ENCODE measurements around the gene NAP1L4.
A peak's percentile ranks its signal among the peaks of the same experiment; 100 is the strongest.

NAP1L4 gene

GRCh38 chr11:3010004-3010403 is 17.9 kb upstream of the NAP1L4 start:
- no peak for DNase-seq

- no peak for DNase-seq
Measured at GRCh38 chr11:3009481-3009880, 17.4 kb upstream of the NAP1L4 start.

GRCh38 chr11:3008746-3009336 is 16.7 kb upstream of the NAP1L4 start:
- no peak for DNase-seq

GRCh38 chr11:3007404-3008010 is 15.4 kb upstream of the NAP1L4 start:
- DNase-seq = no peak

- no peak for DNase-seq
Measured at GRCh38 chr11:3006505-3007260, 14.6 kb upstream of the NAP1L4 start.

GRCh38 chr11:3004481-3004880 is 12.4 kb upstream of the NAP1L4 start:
- no peak for DNase-seq

GRCh38 chr11:3003396-3004231 is 11.5 kb upstream of the NAP1L4 start:
- no peak for DNase-seq

- no peak for DNase-seq
Measured at GRCh38 chr11:3002871-3003270, 10.7 kb upstream of the NAP1L4 start.

- no peak for DNase-seq
Measured at GRCh38 chr11:3002351-3002861, 10.3 kb upstream of the NAP1L4 start.

GRCh38 chr11:3001496-3001895 is 9.4 kb upstream of the NAP1L4 start:
- no peak for DNase-seq

- DNase-seq = peak; percentile 40
Measured at GRCh38 chr11:3000032-3000961, 8.2 kb upstream of the NAP1L4 start.

- DNase-seq = no peak
Measured at GRCh38 chr11:2999464-2999998, 7.4 kb upstream of the NAP1L4 start.

GRCh38 chr11:2998073-2998850 is 6.1 kb upstream of the NAP1L4 start:
- no peak for DNase-seq

- DNase-seq = no peak
Measured at GRCh38 chr11:2997406-2997805, 5.3 kb upstream of the NAP1L4 start.

GRCh38 chr11:2996976-2997375 is 4.8 kb upstream of the NAP1L4 start:
- DNase-seq = no peak

GRCh38 chr11:2995893-2996554 is 3.9 kb upstream of the NAP1L4 start:
- DNase-seq = no peak

GRCh38 chr11:2995031-2995561 is 3.0 kb upstream of the NAP1L4 start:
- no peak for DNase-seq

GRCh38 chr11:2994336-2994730 is 2.2 kb upstream of the NAP1L4 start:
- no peak for DNase-seq

- no peak for DNase-seq
Measured at GRCh38 chr11:2992997-2993325, 832 bp upstream of the NAP1L4 start.

All from fibroblast of skin of right biceps (primary cell).